SKM-1 (cell line): ENCODE measurements around the gene HACL1.
"Not testable (repeated sequence)": the region's sequence is repeated elsewhere in the genome, so short reads cannot be mapped to it uniquely, and the experiment has no call there.

ENCODE experiments used
- DNase-seq: peaks from one replicate; lab custom pipeline; 2025; ENCODE audit not compliant: unreplicated experiment; lab: John Stamatoyannopoulos, UW

Gene HACL1

DNA sequence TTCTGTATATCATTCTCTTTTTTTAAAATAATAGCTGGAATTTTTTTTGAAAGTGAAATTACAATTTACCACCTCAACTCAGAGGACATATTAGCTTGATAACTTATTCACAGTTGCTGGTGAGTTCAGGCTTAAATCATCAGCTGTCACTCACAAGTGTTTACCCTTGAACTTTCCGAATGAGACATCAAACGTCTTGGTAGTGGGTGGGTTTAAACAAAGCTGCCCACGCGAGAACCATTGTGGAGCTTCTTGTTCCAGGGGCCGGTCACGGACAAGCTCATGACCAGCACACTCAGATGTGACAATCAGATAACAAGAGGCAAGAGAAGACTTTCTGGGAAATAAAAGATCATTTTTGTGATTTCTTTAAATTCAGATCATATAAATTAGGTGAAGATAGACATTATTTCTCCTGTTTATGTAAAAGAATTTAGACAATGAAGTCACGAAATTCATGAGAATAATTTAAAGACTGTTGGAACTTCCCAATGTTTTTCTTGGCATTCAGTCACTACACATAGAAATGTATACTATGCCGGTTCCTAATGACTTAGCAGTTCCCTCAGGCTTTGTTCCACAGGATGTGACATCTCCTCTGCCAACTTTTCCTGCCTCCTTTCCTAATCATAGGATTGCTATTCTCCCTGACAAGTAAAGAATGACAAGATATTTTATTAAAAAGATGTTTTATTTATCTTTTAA lies 29.4 kb upstream of the HACL1 start:
- DNase-seq = no peak

DNA sequence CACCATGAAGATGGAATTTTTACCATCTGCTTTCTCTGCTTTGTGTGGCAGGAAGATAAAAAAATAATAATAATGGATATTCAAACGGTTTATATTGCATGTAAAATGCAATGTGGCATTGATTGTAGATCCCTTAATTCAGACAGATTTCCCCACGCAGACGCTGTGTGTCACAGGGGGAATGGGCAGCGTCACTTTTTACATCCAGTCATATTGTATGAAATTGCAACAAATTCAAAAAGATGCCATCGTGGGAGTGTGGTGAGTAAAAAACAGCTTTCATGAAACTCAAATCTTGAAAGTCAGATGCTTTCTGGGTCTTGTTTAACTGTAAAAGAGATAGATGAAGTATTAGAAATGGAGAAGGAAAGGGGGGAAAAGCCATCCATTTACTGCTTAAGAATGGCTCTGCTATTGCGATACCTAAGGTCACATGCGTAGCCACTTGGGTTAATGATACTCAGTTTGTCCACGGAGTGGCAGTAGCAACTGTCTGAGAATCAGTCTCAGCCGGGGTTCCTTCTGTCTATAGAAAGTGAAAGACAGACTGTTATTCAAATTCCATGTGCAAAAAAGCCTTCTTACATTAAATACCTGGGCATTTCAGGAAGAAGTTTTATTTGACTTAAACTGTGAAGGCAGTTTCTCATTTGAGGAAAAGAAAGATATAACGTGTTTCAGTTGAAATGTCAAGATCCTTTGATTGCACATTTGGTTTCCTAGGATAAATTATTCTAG lies 28.7 kb upstream of the HACL1 start:
- peak; percentile 31 for DNase-seq

DNA sequence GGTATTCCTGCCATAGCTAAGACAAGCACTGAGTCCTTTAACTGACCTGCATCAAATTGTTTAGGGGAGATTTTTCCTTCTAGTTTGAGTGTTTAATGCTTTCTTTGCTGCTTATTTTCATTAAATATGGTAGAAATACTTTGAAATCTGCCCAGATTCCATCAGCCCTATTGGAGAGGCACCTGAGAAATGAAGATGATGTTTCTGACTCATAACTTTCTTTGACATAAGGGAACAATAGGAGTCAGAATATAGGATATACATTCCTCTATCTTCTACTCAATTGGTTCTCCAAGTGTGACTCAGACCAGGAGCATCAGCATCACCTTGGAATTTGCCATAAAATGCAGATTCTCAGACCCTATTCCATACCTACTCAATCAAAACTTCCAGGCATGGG lies 27.6 kb upstream of the HACL1 start:
- no peak for DNase-seq

DNA sequence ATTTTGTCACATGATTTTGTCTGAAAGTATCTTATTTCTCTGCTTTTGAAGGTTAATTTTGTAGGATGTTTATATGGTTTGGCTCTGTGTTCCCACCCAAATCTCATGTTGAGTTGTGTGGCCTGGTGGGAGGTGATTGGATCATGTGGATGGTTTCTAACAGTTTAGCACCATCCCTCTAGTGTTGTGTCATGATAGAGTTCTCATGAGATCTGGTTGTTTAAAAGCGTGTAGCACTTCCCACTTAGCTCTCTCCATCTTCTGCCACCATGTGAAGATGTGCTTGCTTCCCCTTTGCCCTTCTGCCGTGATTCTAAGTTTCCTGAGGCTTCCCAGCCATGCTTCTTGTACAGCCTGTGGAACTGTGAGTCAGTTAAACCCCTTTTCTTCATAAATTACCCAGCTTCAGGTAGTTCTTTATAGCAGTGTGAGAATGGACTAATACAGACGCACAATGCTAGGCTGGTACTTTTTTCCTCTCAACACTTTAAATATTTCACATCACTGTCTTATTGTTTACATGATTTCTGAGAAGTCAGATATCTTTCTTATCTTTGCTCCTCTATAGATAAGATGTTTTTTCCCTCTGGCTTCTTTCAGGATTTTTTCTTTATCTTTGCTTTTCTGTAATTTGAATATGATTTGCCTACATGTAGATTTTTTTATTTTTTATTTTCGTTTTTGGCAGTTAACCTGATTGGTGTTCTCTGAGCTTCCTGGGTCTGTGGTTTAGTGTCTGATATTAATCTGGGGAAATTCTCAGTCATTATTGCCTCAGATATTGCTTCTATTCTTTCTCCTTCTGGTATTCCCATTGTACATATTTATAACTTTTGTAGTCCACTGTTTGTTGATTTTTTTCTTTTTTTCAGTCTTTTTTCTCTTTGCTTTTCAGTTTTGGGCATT lies 22.4 kb upstream of the HACL1 start:
- no peak for DNase-seq

DNA sequence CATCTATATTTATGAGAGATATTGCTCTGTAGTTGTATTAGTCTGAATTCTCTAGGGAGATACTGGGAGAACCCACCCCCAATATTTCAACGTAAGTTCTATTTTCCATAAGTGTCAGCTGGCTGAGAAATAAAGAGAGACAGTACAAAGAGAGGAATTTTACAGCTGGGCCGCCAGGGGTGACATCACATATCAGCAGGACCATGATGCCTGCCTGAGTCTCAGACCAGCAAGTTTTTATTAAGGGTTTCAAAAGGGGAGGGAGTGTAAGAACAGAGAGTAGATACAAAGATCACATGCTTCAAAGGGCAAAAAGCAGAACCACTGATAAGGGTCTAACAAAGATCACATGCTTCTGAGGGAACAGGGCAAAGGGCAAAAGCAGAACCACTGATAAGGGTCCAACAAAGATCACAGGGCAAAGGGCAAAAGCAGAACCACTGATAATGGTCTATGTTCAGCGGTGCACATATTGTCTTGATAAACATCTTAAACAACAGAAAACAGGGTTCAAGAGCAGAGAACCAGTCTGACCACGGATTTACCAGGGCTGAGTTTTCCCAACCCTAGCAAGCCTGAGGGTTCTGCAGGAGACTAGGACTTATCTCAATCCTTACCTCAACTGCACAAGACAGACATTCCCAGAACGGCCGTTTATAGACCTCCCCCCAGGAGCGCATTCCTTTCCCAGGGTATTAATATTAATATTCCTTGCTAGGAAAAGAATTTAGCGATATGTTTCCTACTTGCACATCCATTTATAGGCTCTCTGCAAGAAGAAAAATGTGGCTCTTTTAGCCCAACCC lies 18.5 kb upstream of the HACL1 start:
- DNase-seq = not testable (repeated sequence)

DNA sequence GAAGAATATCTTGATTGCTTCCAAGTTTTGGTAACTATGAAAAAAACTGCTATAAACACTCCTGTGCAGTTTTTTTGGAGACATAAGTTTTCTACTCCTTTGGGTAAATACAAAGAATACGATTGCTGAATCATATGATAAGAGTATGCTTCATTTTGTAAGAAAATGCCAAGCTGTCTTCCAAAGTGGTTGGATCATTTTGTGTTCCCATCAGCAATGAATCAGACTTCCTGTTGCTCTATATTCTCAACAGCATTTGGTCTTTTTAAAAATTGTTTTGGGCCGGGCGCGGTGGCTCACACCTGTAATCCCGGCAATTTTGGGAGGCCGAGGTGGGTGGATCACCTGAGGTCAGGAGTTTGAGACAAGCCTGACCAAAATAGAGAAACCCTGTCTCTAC lies 14.7 kb upstream of the HACL1 start:
- DNase-seq = no peak

DNA sequence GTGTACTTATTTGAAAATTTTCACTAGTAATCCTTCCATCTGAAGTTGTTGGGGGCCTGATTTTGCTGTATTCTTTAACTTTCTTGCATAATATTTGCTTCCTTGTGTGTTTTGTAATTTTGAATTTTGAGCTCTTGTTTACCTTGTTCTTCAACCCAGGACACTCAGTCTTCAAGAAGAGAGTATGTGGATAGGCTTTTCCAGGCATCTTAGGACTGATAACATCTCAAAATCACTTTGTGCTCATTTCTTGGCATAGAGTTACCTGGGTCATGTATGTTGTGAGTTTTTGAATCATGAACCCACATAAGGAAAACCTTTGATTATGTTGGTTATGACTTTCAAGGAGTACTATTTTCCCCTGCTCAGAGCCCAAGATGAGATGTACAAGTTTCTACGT lies 13.6 kb upstream of the HACL1 start:
- no peak for DNase-seq

DNA sequence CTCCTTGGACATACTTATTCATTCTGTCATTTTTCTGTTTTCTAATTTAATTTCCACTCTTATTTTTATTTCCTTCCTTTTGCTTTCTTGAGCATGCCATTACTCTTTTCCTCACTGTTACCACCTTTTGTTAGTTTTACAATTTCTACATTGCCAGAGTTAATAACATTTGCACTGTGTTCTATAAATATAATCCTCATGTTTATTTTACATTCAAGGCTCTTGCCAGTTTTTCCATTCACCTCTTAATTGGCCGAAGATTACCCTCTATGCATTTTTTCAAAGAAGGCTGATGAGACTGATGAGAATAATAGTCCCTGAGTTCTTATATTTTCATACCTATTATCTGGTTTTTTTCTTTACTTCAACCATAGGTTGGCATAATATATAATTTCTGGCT lies 10.6 kb upstream of the HACL1 start:
- DNase-seq = no peak

DNA sequence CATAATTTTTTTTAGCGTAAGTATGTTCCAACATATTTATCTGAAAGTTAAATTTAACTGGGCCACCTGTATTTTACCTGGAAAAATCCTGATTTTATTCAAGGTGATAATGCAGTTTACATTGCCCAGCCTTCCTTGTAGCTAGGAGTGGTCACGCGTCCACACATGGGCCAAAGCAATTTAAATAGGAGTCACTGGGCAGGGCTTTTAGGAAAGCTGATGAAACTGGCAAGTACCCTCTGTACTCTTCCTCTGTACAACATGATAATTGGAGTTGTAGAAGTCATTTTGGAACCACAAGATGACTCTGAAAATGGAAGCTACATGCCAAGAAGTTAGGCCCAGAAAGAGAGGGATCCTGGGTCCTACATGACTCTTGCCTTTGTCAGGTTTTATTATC lies 9.6 kb upstream of the HACL1 start:
- no peak for DNase-seq

DNA sequence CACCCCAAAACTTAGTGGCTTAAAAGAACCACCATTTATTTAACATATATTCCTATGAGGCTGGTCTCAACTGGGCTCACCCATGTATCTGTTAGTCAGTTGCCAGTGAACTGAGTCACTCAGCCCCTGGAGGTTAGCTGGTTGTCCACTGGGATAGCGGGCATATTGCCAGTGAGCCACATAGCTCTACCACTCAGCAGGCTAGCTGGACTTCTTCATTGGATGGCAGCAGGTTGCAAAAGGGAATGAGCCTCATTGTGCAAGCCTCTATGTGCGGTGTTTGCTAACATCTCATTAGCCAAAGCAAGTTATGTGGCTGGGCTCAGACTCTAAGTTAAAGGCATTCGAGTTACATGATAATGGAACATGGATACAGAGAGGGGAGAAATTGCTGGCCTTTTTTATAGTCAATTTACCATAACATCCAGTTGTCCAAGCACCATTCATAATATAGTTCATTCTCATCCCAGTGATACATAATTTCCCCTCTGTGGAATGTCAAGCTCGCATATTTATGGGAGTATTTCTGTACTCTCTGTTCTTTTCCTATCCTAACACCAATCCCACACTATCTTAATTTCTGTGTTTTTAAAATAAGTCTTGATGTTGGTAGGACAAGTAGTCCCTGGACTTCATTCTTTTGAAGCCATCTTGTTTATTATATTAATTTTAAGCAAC lies 8.9 kb upstream of the HACL1 start:
- DNase-seq = peak; percentile 56

DNA sequence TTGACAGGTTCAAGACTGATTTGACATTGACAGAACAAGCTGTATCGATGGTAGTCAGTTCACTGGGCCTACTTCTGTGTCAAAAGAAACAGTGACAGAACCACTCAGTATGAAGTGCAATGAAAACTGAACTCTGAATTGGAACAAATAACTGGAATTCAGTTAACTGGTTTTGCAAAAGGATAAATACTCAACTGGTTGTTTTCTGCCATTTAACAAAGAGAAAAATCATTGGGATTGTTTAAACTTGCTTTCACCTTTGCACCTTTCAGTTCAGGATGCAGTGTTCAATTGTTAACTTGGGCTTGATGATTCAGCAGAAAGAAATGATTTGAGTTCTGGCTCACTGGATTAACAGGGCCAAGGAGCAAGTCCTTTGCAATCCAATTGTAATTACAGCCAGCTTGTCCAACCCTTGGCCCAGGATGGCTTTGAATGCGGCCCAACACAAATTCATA lies 5.1 kb upstream of the HACL1 start:
- no peak for DNase-seq

DNA sequence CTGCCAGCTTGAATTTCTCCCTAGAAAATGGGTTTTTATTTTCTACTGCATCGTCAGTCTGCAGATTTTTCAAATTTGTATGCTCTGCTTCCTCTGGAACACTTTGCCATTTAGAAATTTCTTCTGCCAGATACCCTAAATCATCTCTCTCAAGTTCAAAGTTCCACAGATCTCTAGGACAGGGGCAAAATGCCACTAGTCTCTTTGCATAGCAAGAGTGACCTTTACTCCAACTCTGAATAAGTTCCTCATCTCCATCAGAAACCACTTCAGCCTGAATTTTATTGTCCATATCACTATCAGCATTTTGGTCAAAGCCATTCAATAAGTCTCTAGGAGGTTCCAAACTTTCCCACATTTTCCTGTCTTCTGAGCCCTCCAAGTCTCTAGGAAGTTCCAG lies 3.2 kb upstream of the HACL1 start:
- DNase-seq = not testable (repeated sequence)

DNA sequence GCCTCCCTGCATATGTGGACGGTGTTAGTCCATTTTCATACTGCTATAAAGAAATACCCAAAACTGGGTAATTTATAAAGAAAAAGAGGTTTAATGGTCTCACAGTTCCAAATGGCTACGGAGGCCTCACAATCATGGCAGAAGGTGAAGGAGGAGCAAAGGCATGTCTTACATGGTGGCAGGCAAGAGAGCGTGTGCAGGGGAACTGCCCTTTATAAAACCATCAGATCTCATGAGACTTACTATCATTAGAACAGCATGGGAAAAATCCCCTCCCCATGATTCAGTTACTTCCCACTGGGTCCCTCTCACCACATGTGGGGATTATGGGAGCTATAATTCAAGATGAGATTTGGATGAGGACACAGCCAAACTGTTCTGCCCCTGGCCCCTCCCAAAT lies 1.4 kb upstream of the HACL1 start:
- DNase-seq = not testable (repeated sequence)

DNA sequence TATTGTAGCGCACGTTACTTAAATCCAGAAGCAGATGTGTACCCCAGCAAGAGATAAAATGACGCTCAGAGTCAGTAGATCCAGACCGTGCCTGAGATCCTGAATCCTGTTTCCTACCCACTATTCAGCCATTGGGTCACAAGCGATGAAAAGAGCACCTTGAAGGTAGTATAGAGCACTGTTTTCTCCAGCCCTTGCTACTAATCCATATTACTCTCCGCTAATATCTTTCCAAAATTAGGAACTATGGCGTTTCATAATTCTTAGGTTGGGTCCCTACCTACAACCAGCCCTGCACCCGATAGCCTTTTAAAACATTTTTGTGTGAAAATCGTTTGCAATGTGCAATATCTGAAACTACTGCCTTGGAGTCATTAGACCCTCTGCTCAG lies 772 bp upstream of the HACL1 start:
- no peak for DNase-seq

DNA sequence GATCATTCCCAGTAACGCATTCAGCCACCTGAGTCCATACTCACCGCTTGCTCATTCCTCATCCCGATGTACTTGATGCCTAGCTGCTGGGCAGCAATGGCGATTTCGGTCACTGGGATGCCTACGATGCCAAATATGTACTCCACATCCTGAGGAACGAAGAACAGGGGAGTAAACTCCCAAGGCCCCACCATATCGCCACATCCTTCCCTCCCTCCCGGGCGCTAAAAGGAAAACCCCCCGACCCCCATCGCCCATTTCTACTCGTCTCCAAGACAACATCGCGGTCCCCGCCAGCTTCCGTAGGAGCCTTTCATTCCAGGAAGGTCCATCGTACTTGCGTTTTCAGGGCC lies 347 bp downstream of the HACL1 start:
- no peak for DNase-seq

DNA sequence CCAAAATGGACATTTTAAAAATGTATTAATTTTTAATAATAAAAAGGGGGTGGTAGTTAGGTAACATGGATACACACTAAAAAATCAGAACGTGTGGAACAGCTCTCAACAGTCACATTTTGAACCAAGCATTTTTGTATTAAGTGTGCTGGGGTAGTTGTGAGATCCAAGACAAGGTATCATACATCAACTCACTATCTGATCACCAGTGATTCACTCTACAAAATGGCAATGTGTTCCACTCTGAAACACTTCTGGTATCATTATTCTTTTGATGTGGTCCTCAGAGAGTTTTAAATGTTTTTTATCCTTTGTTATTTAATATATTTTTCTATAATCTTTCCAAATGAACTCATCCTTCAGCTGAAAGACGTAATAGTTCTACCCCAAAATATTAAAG lies 5.4 kb downstream of the HACL1 start:
- DNase-seq = no peak

DNA sequence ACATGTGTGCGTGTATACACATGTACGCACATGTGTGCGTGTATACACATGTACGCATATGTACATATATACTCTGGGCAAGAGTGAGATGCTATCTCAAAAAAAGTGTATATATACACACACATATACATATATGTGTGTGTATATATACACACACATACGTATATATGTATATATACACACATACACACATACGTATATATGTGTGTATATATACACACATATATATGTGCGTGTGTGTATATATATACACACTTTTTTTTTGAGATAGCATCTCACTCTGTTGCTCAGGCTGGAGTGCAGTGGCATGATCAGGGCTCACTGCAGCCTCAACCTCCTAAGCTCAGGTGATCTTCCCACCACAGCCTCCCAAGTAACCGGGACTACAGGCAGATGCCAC lies 8.4 kb downstream of the HACL1 start:
- DNase-seq = no peak

DNA sequence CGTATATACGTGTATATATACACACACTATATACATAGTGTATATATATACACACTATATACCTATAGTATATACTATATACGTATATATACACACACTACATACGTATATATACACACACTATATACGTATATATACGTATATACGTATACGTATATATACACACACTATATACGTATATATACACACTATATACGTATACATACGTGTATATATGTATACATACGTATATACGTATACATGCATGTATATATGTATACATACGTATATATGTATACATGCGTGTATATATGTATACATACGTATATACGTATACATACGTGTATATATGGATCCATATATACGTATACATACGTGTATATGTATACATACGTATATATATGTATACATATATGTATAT lies 9.4 kb downstream of the HACL1 start:
- no peak for DNase-seq

DNA sequence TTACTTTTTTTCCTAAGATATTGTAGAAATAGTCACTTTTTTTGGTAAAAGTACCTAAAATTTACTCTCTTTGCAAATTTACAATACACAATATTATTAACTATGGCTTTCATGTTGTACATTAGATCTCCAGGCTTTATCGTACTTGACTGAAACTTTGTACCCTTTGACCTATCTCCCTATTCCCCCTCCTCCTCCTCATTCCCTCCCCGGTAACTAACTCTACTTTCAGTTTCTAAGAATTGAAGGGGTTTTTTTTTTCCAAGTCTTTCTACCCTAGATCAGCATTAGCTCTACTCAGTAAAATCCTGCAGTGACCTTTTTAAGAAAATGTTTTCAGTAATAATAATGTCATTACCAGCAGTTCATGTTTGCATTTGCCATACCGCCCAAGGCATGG lies 10.1 kb downstream of the HACL1 start:
- DNase-seq = no peak

DNA sequence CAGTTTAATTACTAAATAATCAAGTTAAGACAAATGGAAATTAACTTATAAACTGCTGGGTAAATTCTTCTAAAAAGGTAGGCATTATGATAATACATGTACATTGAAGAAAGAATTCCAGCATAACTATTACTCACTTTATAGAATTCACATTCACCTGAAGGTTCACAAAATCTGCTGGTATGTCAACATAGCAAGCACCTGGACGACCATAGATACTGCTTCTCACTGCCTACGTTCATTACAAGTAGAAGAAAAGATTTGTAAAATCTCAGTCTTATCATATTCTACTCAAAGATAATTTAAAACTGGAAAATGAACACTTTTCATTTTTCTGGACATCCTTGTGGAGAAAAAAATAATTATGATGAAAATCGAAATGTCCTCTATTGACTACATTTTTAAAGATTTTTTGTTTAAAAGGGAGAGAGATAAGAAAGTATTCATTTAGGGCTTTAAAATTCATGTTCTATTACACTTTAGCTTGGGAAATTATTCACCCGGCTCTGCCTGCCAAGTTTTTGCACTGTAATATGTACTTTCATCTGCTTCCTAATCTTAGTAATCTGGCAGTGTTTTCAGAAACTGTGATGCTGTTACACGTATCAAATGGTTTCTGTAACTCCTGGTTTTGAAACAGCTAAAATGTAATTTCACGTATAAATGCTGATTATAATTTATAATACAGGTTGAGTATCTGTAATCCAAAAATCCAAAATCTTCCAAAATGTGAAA lies 16.1 kb downstream of the HACL1 start:
- no peak for DNase-seq
